SK-N-MC (cell line): ENCODE data around the gene SMIM41.

ENCODE experiments used
- EZH2 ChIP-seq: fragments of 200-600 bp; sonication (generic); IDR thresholded peaks from one replicate; pipeline ENCODE4 v1.6.1; 2017; ENCODE audit warnings: antibody characterized with exemption
- FOXP2 ChIP-seq: optimal IDR thresholded peaks from 2 replicates; pipeline ENCODE3; 2011; ENCODE audit warnings: mild to moderate bottlenecking, moderate library complexity; ENCODE audit not compliant: insufficient read depth; ENCODE audit errors: extremely low read length, control extremely low read depth
- POLR2AphosphoS5 ChIP-seq: IDR thresholded peaks from 2 replicates; pipeline ENCODE4 v1.6.1; 2012; ENCODE audit warnings: mild to moderate bottlenecking, low read depth, low read length, borderline replicate concordance

DNA sequence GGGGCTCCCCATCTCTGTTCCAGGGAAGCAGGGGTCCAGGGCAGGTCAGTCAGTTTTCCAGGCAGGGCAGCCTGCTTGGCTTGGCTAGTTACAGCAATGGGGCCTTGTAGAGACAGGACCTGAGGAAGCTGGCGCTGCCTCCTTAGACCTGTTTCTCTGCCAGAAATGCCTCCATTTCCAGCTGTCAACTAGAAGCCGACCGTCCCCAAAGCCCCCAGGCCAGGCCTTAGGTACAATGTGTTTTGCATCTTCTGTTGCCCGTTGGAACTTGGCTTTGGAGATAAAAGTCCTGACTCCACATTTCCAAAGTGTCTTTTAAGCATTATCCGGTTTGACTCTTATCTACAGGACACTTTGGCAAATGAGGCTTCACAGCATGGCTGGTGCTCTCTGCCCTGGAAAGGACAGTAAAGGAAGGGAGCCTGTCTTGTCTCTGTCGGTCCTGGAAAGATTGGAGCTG lies 69.7 kb downstream of the SMIM41 start:
- TF ChIP-seq POLR2AphosphoS5 (no peak), EZH2 (no peak), FOXP2 (no peak)
